ENCODE results near the gene OTP. TPM values are rescaled to one million over a fixed set of nuclear protein-coding genes. Genes with fewer than 3 reads are reported as not detected.

The OTP gene
- polyA plus RNA-seq, 2 of the 4 experiments (the other 2 are of a cell fraction): 0.01 to 0.03 TPM

- TF ChIP-seq ATOH8 (CRISPR knock-in tag; IDR thresholded peaks at IDR 0.05; ENCODE audit: low read depth) (no peak), HOXA7 (CRISPR knock-in tag; IDR thresholded peaks at IDR 0.05) (no peak), MAFK (IDR thresholded peaks at IDR 0.05; ENCODE audit: partially characterized antibody) (no peak), HEYL (CRISPR knock-in tag; IDR thresholded peaks at IDR 0.05) (no peak), EHMT2 (IDR thresholded peaks at IDR 0.05; ENCODE audit: low read depth) (no peak), BHLHE40 (IDR thresholded peaks at IDR 0.05; ENCODE audit: low read depth, low read length) (no peak), USF2 (IDR thresholded peaks at IDR 0.05) (no peak), KDM5A (IDR thresholded peaks at IDR 0.05) (no peak), ZC3H11A (IDR thresholded peaks at IDR 0.05) (no peak), BCL3 (IDR thresholded peaks at IDR 0.05) (no peak), CTCF (IDR thresholded peaks at IDR 0.05) (peak; percentile 92), GATA3 (IDR thresholded peaks at IDR 0.05; ENCODE audit: borderline replicate concordance) (no peak), POLR2A (IDR thresholded peaks at IDR 0.05; ENCODE audit: low read length) (no peak), PBX3 (IDR thresholded peaks at IDR 0.05) (no peak), SMC3 (IDR thresholded peaks at IDR 0.05) (peak; percentile 84), KDM1A (IDR thresholded peaks at IDR 0.05; ENCODE audit: low read depth) (no peak), NR3C1 (IDR thresholded peaks at IDR 0.05) (no peak), RAD21 (conservative IDR thresholded peaks at IDR 0.05 in 1 of 2, IDR thresholded peaks at IDR 0.05 in 1 of 2) (peak in 1 of 2 experiments; percentile 68; a peak in 3 of 5 replicates)
Measured at GRCh38 chr5:77645158-77645994, 6.9 kb upstream of the OTP start (continued).

- no peak for DNase-seq (ENCODE audit: low read depth in 1 of 2, low spot score in 1 of 2)
- H3K4me3 ChIP-seq: peak overlapping the region; percentile 63
- WGBS (ENCODE audit: missing lambda C conversion rate): 54% methylated on average over 29 of the region's 33 CpGs
- peak overlapping the region; percentile 99 for H3K4me2 ChIP-seq
- no peak for ATAC-seq
- TF ChIP-seq HMGXB4 (CRISPR knock-in tag; IDR thresholded peaks at IDR 0.05; ENCODE audit: borderline replicate concordance): no peak
- TF ChIP-seq CHD4 (IDR thresholded peaks at IDR 0.05; ENCODE audit: borderline replicate concordance): no peak
- no peak for TF ChIP-seq ESRRA (IDR thresholded peaks at IDR 0.05; ENCODE audit: borderline replicate concordance, low read length)
- TF ChIP-seq FOSL2 (IDR thresholded peaks at IDR 0.05): no peak
- TF ChIP-seq FOSL2 (CRISPR knock-in tag; IDR thresholded peaks at IDR 0.05): no peak
- no peak for FAIRE-seq
- ChIA-PET CTCF (no interaction called here), POLR2A (no interaction called here)
- no peaks in the 10 kb centered on the region for H3K4me1 ChIP-seq
- H3K9me3 ChIP-seq: no peaks in the 10 kb centered on the region
- H3K27ac ChIP-seq: peak overlapping the region; percentile 54 to 82; a peak in 4 of 6 replicates
Measured at GRCh38 chr5:77644371-77645157, 6.1 kb upstream of the OTP start.

Measured in A549 (cell line).